ENCODE data around the gene SLC2A6. TPM values are rescaled to one million over a fixed set of nuclear protein-coding genes. Genes with fewer than 3 reads are reported as not detected.

The SLC2A6 gene
- total and polyA plus RNA-seq, 10 of the 15 experiments (the other 5 are each of a cell fraction or from before 2014, with no cell fraction given) = 1.1 to 37.9 (median 18.3) TPM

DNA sequence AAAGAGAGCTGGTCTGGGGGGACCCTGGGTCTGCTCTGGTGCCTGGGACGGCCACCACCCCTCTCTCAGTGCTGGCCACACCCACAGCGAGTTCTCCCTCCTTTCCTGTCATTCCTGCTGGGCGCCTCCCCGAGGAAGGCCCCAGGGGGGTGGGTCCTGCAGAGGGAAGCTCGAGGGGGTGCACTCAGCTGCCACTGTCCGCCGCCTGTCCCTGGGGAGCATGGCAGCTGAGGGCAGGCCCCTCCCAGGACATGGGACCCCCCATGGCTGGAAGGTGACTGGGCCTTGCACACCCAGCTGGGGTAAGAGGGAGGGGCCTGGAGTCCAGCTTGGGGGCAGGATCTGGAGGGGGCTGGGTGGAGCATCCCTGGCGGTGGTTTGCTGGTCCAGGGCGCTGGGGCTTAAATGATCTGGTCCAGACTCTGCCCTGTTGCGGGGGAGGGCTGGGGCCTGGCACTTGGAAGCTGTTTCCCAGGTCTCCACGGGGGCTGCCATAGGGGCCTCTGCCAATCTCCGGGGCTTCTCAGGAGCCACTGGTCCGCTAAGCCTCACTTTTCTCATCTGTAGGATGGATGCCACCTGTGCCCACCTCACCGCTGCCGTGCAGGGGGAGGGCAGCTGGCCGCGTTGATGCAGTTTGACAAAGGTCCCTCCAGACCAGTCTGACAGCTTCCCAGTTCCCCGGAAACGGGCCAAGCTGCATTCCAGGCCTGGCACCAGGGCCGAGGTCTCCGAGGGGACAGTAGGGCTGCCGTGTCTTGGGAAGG is 6.0 kb upstream of the SLC2A6 start:
- RAD21 ChIA-PET (ENCODE audit: unreplicated experiment) = interaction anchor here (0.7 to 2.2 kb wide), 3 partner anchors 46 to 435 kb away, joined by 3 to 7 read pairs (median 3); no protein-coding TSS in a partner anchor
- H3K27ac ChIP-seq (ENCODE audit: control insufficient read depth, insufficient read depth) = no peak overlapping the region
- no peak overlapping the region for H3K4me2 ChIP-seq (ENCODE audit: control insufficient read depth, insufficient read depth)
- no TSS peak for BruUV-seq (replicated peaks)
- H3K4me1 ChIP-seq (ENCODE audit: control insufficient read depth, insufficient read depth, low read length) = peaks cover 3% of the 10 kb centered on the region
- in situ Hi-C loops (cut with MboI) = loop anchor here (5.0 kb wide), 2 partner anchors 78 to 298 kb away; no protein-coding TSS in a partner anchor
- intact Hi-C loops (cut with micrococcal nuclease; ENCODE audit: unreplicated experiment) = loop anchor here (10.0 kb wide), 1 partner anchor 460 kb away; no protein-coding TSS in a partner anchor
- SMC1A ChIA-PET (ENCODE audit: uncharacterized antibody, unreplicated experiment) = interaction anchor here (0.6 to 2.5 kb wide), 2 partner anchors 127 to 298 kb away, joined by 3 to 14 read pairs; no protein-coding TSS in a partner anchor
- no peak overlapping the region for H2AFZ ChIP-seq (ENCODE audit: control insufficient read depth, low read depth, low read length)
- H3K4me3 ChIP-seq = no peak overlapping the region
- no peaks in the 10 kb centered on the region; a peak in 3 of 4 replicates for H3K27me3 ChIP-seq (replicated peaks in 1 of 2; ENCODE audit: control insufficient read depth in 2 of 2, insufficient read depth in 2 of 2, low read length in 1 of 2)
- CTCF ChIA-PET = interaction anchor here (0.6 to 7.7 kb wide), 5 partner anchors 11 to 463 kb away, joined by 3 to 61 read pairs (median 3); no protein-coding TSS in a partner anchor
- no peaks in the 10 kb centered on the region for H3K79me2 ChIP-seq (ENCODE audit: control insufficient read depth, insufficient read depth, low read length)
- TF ChIP-seq FOXK2 (IDR thresholded peaks at IDR 0.05) = no peak
- no peak for TF ChIP-seq NFYA (IDR thresholded peaks at IDR 0.05; ENCODE audit: borderline replicate concordance, low read depth, low read length)
- TF ChIP-seq ZNF274 (IDR thresholded peaks at IDR 0.05; ENCODE audit: insufficient read depth, insufficient read length) = no peak
- TF ChIP-seq EP300 (IDR thresholded peaks at IDR 0.05; ENCODE audit: borderline replicate concordance in 1 of 2, control insufficient read depth in 1 of 2, low read depth in 2 of 2, low read length in 2 of 2) = no peak
- TF ChIP-seq ASH2L (IDR thresholded peaks at IDR 0.05; ENCODE audit: borderline replicate concordance, low read depth) = no peak
- no peak for TF ChIP-seq IRF4 (IDR thresholded peaks at IDR 0.05; ENCODE audit: low read depth, low read length)
- TF ChIP-seq, protein P1, sequence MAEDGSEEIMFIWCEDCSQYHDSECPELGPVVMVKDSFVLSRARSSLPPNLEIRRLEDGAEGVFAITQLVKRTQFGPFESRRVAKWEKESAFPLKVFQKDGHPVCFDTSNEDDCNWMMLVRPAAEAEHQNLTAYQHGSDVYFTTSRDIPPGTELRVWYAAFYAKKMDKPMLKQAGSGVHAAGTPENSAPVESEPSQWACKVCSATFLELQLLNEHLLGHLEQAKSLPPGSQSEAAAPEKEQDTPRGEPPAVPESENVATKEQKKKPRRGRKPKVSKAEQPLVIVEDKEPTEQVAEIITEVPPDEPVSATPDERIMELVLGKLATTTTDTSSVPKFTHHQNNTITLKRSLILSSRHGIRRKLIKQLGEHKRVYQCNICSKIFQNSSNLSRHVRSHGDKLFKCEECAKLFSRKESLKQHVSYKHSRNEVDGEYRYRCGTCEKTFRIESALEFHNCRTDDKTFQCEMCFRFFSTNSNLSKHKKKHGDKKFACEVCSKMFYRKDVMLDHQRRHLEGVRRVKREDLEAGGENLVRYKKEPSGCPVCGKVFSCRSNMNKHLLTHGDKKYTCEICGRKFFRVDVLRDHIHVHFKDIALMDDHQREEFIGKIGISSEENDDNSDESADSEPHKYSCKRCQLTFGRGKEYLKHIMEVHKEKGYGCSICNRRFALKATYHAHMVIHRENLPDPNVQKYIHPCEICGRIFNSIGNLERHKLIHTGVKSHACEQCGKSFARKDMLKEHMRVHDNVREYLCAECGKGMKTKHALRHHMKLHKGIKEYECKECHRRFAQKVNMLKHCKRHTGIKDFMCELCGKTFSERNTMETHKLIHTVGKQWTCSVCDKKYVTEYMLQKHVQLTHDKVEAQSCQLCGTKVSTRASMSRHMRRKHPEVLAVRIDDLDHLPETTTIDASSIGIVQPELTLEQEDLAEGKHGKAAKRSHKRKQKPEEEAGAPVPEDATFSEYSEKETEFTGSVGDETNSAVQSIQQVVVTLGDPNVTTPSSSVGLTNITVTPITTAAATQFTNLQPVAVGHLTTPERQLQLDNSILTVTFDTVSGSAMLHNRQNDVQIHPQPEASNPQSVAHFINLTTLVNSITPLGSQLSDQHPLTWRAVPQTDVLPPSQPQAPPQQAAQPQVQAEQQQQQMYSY (CRISPR knock-in tag; IDR thresholded peaks at IDR 0.05) = no peak
- no peak for TF ChIP-seq KLF5 (IDR thresholded peaks at IDR 0.05; ENCODE audit: partially characterized antibody)
- TF ChIP-seq EED (IDR thresholded peaks at IDR 0.05; ENCODE audit: low read depth) = no peak
- no peak overlapping the region for H3K9ac ChIP-seq (ENCODE audit: control insufficient read depth, insufficient read depth, low read length)
- no peaks in the 10 kb centered on the region for H3K36me3 ChIP-seq (ENCODE audit: control insufficient read depth in 2 of 2, insufficient read depth in 2 of 2, low read length in 1 of 2)
- H4K20me1 ChIP-seq (ENCODE audit: control insufficient read depth, insufficient read depth) = no peaks in the 10 kb centered on the region
- DNase-seq (ENCODE audit: low read depth, low spot score) = no peak
- POLR2A ChIA-PET = interaction anchor here (0.6 kb wide), 1 partner anchor 336 kb away, joined by 4 read pairs; no protein-coding TSS in a partner anchor
- H3K9me3 ChIP-seq (replicated peaks; ENCODE audit: control insufficient read depth, insufficient read depth, low read length) = no peaks in the 10 kb centered on the region; the same call in 2 of the 3 replicates
- ATAC-seq = no peak
- no peak for FAIRE-seq
- WGBS (ENCODE audit: insufficient coverage, insufficient replicate concordance, low lambda C conversion rate, missing lambda C conversion rate) = 48% methylated on average over 22 of the region's 22 CpGs
